HEK293T (cell line): ENCODE results near the gene UVSSA.

Experiments used
- BHLHE40 ChIP-seq: fragments of 450-650 bp; IDR thresholded peaks from 2 replicates; pipeline ENCODE4 v1.6.1; 2016; ENCODE audit warnings: mild to moderate bottlenecking, moderate library complexity, borderline replicate concordance
- ELF4 ChIP-seq: fragments of 450-650 bp; IDR thresholded peaks from 2 replicates; pipeline ENCODE4 v1.6.1; 2017; ENCODE audit warnings: antibody characterized with exemption
- FOXA1 ChIP-seq: fragments of 450-650 bp; IDR thresholded peaks from 2 replicates; pipeline ENCODE4 v1.6.1; 2016; ENCODE audit warnings: mild to moderate bottlenecking
- FOXM1 ChIP-seq: fragments of 450-650 bp; IDR thresholded peaks from 2 replicates; pipeline ENCODE4 v1.6.1; 2017; ENCODE audit warnings: mild to moderate bottlenecking, borderline replicate concordance
- HDGF ChIP-seq: fragments of 450-650 bp; IDR thresholded peaks from 2 replicates; pipeline ENCODE4 v1.6.1; 2017; ENCODE audit warnings: antibody characterized with exemption, borderline replicate concordance
- L3MBTL2 ChIP-seq: fragments of 450-650 bp; conservative IDR thresholded peaks from 2 replicates; pipeline ENCODE4 v1.6.1; 2016; ENCODE audit warnings: mild to moderate bottlenecking
- TF ChIP-seq, protein P1 (sequence below): fragments of 450-650 bp; IDR thresholded peaks from 2 replicates; pipeline ENCODE4 v1.6.1; 2016

DNA sequence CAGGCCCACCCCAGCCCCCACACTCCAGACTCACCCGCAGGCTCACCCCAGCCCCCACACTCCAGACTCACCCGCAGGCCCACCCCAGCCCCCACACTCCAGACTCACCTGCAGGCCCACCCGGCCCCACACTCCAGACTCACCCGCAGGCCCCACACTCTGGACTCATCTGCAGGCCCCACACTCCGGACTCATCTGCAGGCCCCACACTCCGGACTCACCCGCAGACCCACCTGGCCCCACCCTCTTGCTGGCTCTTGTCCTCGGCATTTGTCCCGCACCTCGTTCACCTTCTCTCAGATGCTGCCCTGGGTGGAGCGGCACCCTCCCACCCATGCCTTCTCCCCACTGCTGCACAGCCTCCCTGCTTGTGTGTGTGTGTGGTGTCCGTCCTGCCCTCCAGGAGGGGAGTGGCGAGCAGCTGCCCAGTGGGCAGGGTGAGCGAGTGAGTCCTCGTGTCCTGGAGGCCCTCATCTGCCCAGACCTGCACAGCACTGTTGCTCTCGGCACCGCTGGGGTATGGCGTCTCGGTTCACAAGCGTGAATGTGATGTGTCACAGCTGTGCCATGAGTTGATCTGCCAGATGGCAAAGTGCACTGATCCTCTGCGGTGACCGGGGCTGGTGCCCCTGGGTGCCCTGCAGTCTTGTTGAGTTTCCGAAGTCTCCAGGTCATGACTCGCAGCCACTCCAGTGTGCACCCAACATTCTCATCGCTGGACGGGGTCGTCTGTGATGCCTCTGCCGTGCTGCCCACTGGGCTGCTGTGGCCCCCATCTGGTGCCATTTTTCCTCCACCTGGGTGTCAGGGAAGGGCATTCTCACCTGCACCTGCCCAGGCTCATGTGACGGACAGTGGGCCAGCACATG, 29.6 kb upstream of the UVSSA start:
- TF ChIP-seq FOXM1 = no peak
- TF ChIP-seq, protein P1, sequence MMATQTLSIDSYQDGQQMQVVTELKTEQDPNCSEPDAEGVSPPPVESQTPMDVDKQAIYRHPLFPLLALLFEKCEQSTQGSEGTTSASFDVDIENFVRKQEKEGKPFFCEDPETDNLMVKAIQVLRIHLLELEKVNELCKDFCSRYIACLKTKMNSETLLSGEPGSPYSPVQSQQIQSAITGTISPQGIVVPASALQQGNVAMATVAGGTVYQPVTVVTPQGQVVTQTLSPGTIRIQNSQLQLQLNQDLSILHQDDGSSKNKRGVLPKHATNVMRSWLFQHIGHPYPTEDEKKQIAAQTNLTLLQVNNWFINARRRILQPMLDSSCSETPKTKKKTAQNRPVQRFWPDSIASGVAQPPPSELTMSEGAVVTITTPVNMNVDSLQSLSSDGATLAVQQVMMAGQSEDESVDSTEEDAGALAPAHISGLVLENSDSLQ = no peak
- TF ChIP-seq ELF4 = no peak
- TF ChIP-seq FOXA1 = no peak
- no peak for TF ChIP-seq HDGF
- TF ChIP-seq L3MBTL2 = no peak
- no peak for TF ChIP-seq BHLHE40
